Psoas muscle (tissue), 8 donors: ENCODE results near the gene COQ10B. TPM values are rescaled to one million over a fixed set of nuclear protein-coding genes. Genes with fewer than 3 reads are reported as not detected.
"Not testable (repeated sequence)": the region's sequence is repeated elsewhere in the genome, so short reads cannot be mapped to it uniquely, and the experiment has no call there.

Experiments used
- ATAC-seq, 4 donors: fragments of 200-7000 bp; cut with Tn5 transposase; one replicate each; pipeline ENCODE4 v1.9.1; 2020; ENCODE audit warnings: moderate library complexity in 3 of 4, mild to moderate bottlenecking in 2 of 4
- DNase-seq, 2 donors: peaks; one replicate each; pipeline ENCODE4 v3.0.0-alpha.2; 2020
- H3K27ac ChIP-seq: fragments of 200-600 bp; one replicate; pipeline ENCODE4 v1.8.0; 2022
- H3K27me3 ChIP-seq, 3 donors: fragments of 200-600 bp in 1 of 3; one replicate each; pipeline versions ENCODE4 v1.6.1 to v1.8.0; 2013 to 2022; ENCODE audit warnings: low read length in 2 of 3, mild to moderate bottlenecking in 2 of 3, moderate library complexity in 1 of 3; ENCODE audit not compliant: insufficient read depth in 3 of 3
- H3K36me3 ChIP-seq, 2 donors: fragments of 200-600 bp in 1 of 2; one replicate each; pipeline versions ENCODE4 v1.6.1 to v1.8.0; 2013 to 2022; ENCODE audit warnings: low read depth in 1 of 2, mild to moderate bottlenecking in 1 of 2, moderate library complexity in 1 of 2; ENCODE audit not compliant: insufficient read depth in 1 of 2
- H3K4me1 ChIP-seq: fragments of 200-600 bp; one replicate; pipeline ENCODE4 v1.8.0; 2022
- H3K4me3 ChIP-seq: fragments of 200-600 bp; one replicate; pipeline ENCODE4 v1.8.0; 2022; ENCODE audit warnings: mild to moderate bottlenecking
- H3K9me3 ChIP-seq: fragments of 200-600 bp; one replicate; pipeline ENCODE4 v1.8.0; 2022
- CTCF ChIP-seq: fragments of 200-600 bp; IDR thresholded peaks from one replicate; pipeline ENCODE4 v1.8.0; 2022; ENCODE audit warnings: antibody characterized with exemption
- WGBS, 3 donors: extraction: QIAGEN DNeasy Blood & Tissue Kit; methylation state at CpG; one replicate each; pipeline versions ENCODE4 v1.1.6 to v1.1.7; 2013; 5-methylcytosine and 5-hydroxymethylcytosine counted together
- intact Hi-C, 2 donors: fragments of 100-400 bp; cut with DNase I; formaldehyde crosslinking; loops; one replicate each; pipeline versions ENCODE4 v1.11.0 to v1.14.2; 2022
- polyA plus RNA-seq, 3 donors: library from polyadenylated mRNA; stranded (reverse); fragments of 200-250 nt; gene quantifications; one replicate each; pipeline ENCODE4 v1.2.3, GENCODE V29; 2013
- total RNA-seq, 4 donors: library from RNA; stranded (reverse); fragmentation: NEBNext Ultra II Directional in 2 of 4; extraction: Animal tissue kit (Norgen Biotek cat#: 25700) in 2 of 4; gene quantifications; one replicate each; pipeline versions ENCODE4 v1.2.1 to v1.2.4, GENCODE V29; 2021 to 2023
- donor health status: healthy with polysubstance abuse.
- donor health status: DM: no; HTN: no; CAD: no; lungs with moderate emphysema.
- donor health status: Bipolar disorder and iron deficiency.
- donor health status: healthy.
- donor health status: DM: yes; HTN: yes; CAD: no.
- donor health status: DM: no; HTN: no; CAD: no.
- donor health status: DM: no; HTN: no; CAD: no.
- donor health status: DM: yes; HTN: yes; CAD: no.

COQ10B gene
- total and polyA plus RNA-seq, 7 donors: 9.9 to 20.2 (median 16.4) TPM

GRCh38 chr2:197464175-197464574, 10.8 kb downstream of the COQ10B start:
- no peak overlapping the region for H3K27ac ChIP-seq
- no peak for DNase-seq
- peaks cover 5% of the 10 kb centered on the region for H3K4me1 ChIP-seq
- no peak overlapping the region for H3K4me3 ChIP-seq
- peaks cover 3 to 83% of the 10 kb centered on the region in 2 donors for H3K36me3 ChIP-seq
- no peaks in the 10 kb centered on the region for H3K9me3 ChIP-seq
- no peak for TF ChIP-seq CTCF
- ATAC-seq: no peak
- WGBS, 3 donors: 70 to 76% (median 71%) methylated on average over 1 of the region's 1 CpG
- no peaks in the 10 kb centered on the region for H3K27me3 ChIP-seq
- intact Hi-C loops: no loop called here

- H3K27me3 ChIP-seq: no peaks in the 10 kb centered on the region
- no peaks in the 10 kb centered on the region for H3K9me3 ChIP-seq
- no peak for TF ChIP-seq CTCF
- 92 to 97% (median 96%) methylated on average over 5 of the region's 5 CpGs for WGBS, 3 donors
- no peaks in the 10 kb centered on the region for H3K4me1 ChIP-seq
- ATAC-seq: no peak
- H3K27ac ChIP-seq: no peak overlapping the region
- intact Hi-C loops: loop anchor here in 1 of 2 donors (5.0 kb wide), 1 partner anchor 45 kb away; no protein-coding TSS in a partner anchor
- DNase-seq: no peak
- H3K4me3 ChIP-seq: no peak overlapping the region
- H3K36me3 ChIP-seq: peaks cover 0 to 97% of the 10 kb centered on the region in 2 donors
Observed at GRCh38 chr2:197472166-197472565, 18.8 kb downstream of the COQ10B start.

GRCh38 chr2:197477797-197478196, 24.4 kb downstream of the COQ10B start:
- intact Hi-C loops: loop anchor here in 1 of 2 donors (5.0 kb wide), 1 partner anchor 70 kb away; no protein-coding TSS in a partner anchor
- no peak for DNase-seq
- no peaks in the 10 kb centered on the region for H3K9me3 ChIP-seq
- peaks cover 7 to 71% of the 10 kb centered on the region in 2 donors for H3K36me3 ChIP-seq
- ATAC-seq: no peak
- no peak overlapping the region for H3K4me3 ChIP-seq
- no peak overlapping the region for H3K27ac ChIP-seq
- H3K4me1 ChIP-seq: no peaks in the 10 kb centered on the region
- no peak for TF ChIP-seq CTCF
- WGBS, 3 donors: 98 to 99% (median 98%) methylated on average over 3 of the region's 3 CpGs
- H3K27me3 ChIP-seq: no peaks in the 10 kb centered on the region

- no peak overlapping the region for H3K4me3 ChIP-seq
- peak in 2 of 4 donors; percentile 14 to 17 for ATAC-seq
- H3K36me3 ChIP-seq: peaks cover 7 to 51% of the 10 kb centered on the region in 2 donors
- 91 to 95% (median 91%) methylated on average over 9 of the region's 9 CpGs for WGBS, 3 donors
- no peak for TF ChIP-seq CTCF
- no peaks in the 10 kb centered on the region for H3K4me1 ChIP-seq
- no peaks in the 10 kb centered on the region for H3K27me3 ChIP-seq
- no peak overlapping the region for H3K27ac ChIP-seq
- H3K9me3 ChIP-seq: peaks cover 10% of the 10 kb centered on the region
- intact Hi-C loops: no loop called here
- no peak for DNase-seq
Observed at GRCh38 chr2:197480165-197481036, 27.0 kb downstream of the COQ10B start.

GRCh38 chr2:197484248-197484647, 30.9 kb downstream of the COQ10B start:
- peak in 1 of 4 donors; percentile 6 for ATAC-seq
- H3K36me3 ChIP-seq: peaks cover 13 to 56% of the 10 kb centered on the region in 2 donors
- DNase-seq, H3K9me3 ChIP-seq, intact Hi-C loops, H3K4me1 ChIP-seq, H3K27me3 ChIP-seq, H3K27ac ChIP-seq, H3K4me3 ChIP-seq: not testable (repeated sequence)
- WGBS, 3 donors: 95 to 100% (median 97%) methylated on average over 3 of the region's 3 CpGs
